GM06990 (cell line): ENCODE data around the gene CD248.

Experiments used
- DNase-seq: peaks from one replicate; pipeline ENCODE4 v3.0.0-alpha.2; 2011; ENCODE audit not compliant: insufficient read length; ENCODE audit errors: extremely low read depth
- H3K27me3 ChIP-seq: replicated peaks from 2 replicates; pipeline ENCODE4 v1.6.0; 2011; ENCODE audit warnings: low read length; ENCODE audit not compliant: control insufficient read depth, insufficient read depth
- H3K36me3 ChIP-seq: 2 replicates; pipeline ENCODE4 v1.5.1; 2011; ENCODE audit warnings: low read length; ENCODE audit not compliant: control insufficient read depth, insufficient read depth
- H3K4me3 ChIP-seq: replicated peaks from 2 replicates; pipeline ENCODE4 v1.5.1; 2011; ENCODE audit warnings: low read depth, mild to moderate bottlenecking, control low read depth, low read length
- CTCF ChIP-seq: IDR thresholded peaks from 2 replicates; pipeline ENCODE4 v1.5.1; 2011; ENCODE audit warnings: low read length, control low read depth, mild to moderate bottlenecking, inconsistent platforms; ENCODE audit not compliant: insufficient read depth, poor library complexity, severe bottlenecking

The CD248 gene

DNA sequence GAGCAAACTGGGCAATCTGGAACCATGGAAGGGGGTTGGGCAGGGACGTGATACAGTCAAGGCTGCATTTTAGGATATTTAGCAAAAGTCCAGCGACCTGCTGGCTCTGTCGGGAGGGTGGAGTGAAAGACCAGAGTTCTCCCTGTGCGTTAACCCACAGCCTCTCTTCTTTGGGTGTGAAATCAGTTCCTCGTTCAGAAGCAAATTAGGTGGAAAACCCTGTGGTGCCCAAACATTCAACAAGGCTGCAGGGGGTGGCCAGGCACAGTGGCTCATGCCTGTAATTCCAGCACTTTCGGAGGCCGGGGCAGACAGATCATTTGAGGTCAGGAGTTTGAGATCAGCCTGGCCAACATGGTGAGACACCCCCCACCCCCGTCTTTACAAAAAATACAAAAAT, 19.2 kb downstream of the CD248 start:
- H3K36me3 ChIP-seq, result no peaks in the 10 kb centered on the region
- TF ChIP-seq CTCF, result no peak
- H3K4me3 ChIP-seq, result no peak overlapping the region
- DNase-seq, result no peak
- peaks cover 1% of the 10 kb centered on the region; the same call in 1 of the 2 replicates for H3K27me3 ChIP-seq

GRCh38 chr11:66294626-66295620, 21.9 kb downstream of the CD248 start:
- TF ChIP-seq CTCF, result no peak
- H3K4me3 ChIP-seq, result no peak overlapping the region
- H3K36me3 ChIP-seq, result no peaks in the 10 kb centered on the region
- peaks cover 1% of the 10 kb centered on the region for H3K27me3 ChIP-seq
- no peak for DNase-seq

DNA sequence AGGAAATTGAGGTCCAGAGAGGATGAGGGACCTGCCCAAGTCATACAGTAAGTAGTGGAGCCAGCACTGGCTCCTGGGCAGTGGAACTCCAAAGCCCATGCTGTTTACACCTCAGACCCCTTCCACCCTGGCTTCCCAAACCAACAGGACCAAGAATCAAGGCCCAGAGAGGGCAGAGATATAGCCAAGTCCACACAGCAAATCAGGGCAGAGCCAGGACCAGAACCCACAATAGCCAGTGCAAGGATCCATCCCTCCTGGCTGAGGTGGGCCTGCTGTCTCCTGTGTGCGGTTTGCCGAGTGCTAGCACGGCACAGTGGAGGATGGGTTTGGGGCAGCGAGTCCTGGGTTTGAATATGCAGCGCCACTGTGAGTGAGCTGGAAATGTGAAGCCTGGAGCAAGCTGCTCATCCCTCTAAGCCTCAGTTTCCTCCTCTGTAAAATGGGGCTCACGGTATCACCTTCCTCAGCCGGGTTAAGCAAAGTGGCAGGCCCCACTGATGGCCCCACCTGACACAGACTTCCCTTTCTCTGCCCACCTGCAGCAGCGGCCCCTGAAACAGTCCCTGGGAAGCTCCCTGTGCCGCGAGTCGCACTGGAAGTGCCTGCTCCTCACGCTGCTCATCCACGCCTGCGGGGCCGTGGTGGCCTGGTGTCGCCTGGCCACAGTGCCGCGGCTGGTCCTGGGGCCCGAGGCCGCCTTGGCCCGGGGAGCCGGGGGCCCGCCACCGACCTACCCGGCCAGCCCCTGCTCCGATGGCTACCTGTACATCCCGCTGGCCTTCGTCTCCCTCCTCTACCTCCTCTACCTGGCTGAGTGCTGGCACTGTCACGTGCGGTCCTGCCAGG, 22.8 kb downstream of the CD248 start:
- H3K4me3 ChIP-seq, result no peak overlapping the region
- H3K27me3 ChIP-seq, result peaks cover 1% of the 10 kb centered on the region
- TF ChIP-seq CTCF, result no peak
- DNase-seq, result no peak
- no peaks in the 10 kb centered on the region for H3K36me3 ChIP-seq

GRCh38 chr11:66293352-66293751, 23.5 kb downstream of the CD248 start:
- TF ChIP-seq CTCF, result no peak
- DNase-seq, result no peak
- H3K36me3 ChIP-seq, result no peaks in the 10 kb centered on the region
- H3K4me3 ChIP-seq, result no peak overlapping the region
- H3K27me3 ChIP-seq, result peaks cover 1% of the 10 kb centered on the region

GRCh38 chr11:66292543-66293332, 24.1 kb downstream of the CD248 start:
- no peak for TF ChIP-seq CTCF
- Histone ChIP-seq H3K27me3 (peaks cover 1% of the 10 kb centered on the region), H3K36me3 (no peaks in the 10 kb centered on the region), H3K4me3 (no peak overlapping the region)
- DNase-seq, result no peak
